ENCODE results near the gene SMARCC2.

Gene SMARCC2

GRCh38 chr12:56160894-56161689 is 28.2 kb downstream of the SMARCC2 start:
- TF ChIP-seq CTCF (IDR thresholded peaks at IDR 0.05; ENCODE audit: insufficient read depth, low read depth, low read length, missing control alignments): no peak
- no peak for DNase-seq (ENCODE audit: low read depth)
- peak overlapping the region; percentile 80 for H3K4me3 ChIP-seq (ENCODE audit: low read depth, low read length)

GRCh38 chr12:56160193-56160763 is 29.0 kb downstream of the SMARCC2 start:
- DNase-seq (ENCODE audit: low read depth): peak; percentile 61
- peak overlapping the region; percentile 80 for H3K4me3 ChIP-seq (ENCODE audit: low read depth, low read length)
- no peak for TF ChIP-seq CTCF (IDR thresholded peaks at IDR 0.05; ENCODE audit: insufficient read depth, low read depth, low read length, missing control alignments)

- TF ChIP-seq CTCF (IDR thresholded peaks at IDR 0.05; ENCODE audit: insufficient read depth, low read depth, low read length, missing control alignments): no peak
- H3K4me3 ChIP-seq (ENCODE audit: low read depth, low read length): peak overlapping the region; percentile 80
- no peak for DNase-seq (ENCODE audit: low read depth)
Measured at GRCh38 chr12:56159482-56160192, 29.6 kb downstream of the SMARCC2 start.

- H3K4me3 ChIP-seq (ENCODE audit: low read depth, low read length): peak overlapping the region; percentile 80
- peak; percentile 59 for DNase-seq (ENCODE audit: low read depth)
- TF ChIP-seq CTCF (IDR thresholded peaks at IDR 0.05; ENCODE audit: insufficient read depth, low read depth, low read length, missing control alignments): no peak
Measured at GRCh38 chr12:56158926-56159461, 30.3 kb downstream of the SMARCC2 start.

GRCh38 chr12:56158029-56158925 is 31.0 kb downstream of the SMARCC2 start, which contains the start of gene MYL6:
TSS of gene MYL6 (plus strand) at chr12:56158359. CDS start at chr12:56158402, 43 bp downstream.
- H3K4me3 ChIP-seq (ENCODE audit: low read depth, low read length): peak within 1 kb of the TSS; percentile 80
- DNase-seq (ENCODE audit: low read depth): peak; percentile 98
- TF ChIP-seq CTCF (IDR thresholded peaks at IDR 0.05; ENCODE audit: insufficient read depth, low read depth, low read length, missing control alignments): no peak
